PC-3 (cell line): Measurements from ENCODE around the gene KLHL40. TPM values are rescaled to one million over a fixed set of nuclear protein-coding genes. Genes with fewer than 3 reads are reported as not detected.

Experiments used
- ATAC-seq: fragments of 200-7000 bp; cut with Tn5 transposase; 2 replicates; pipeline ENCODE4 v1.9.1; 2020; ENCODE audit warnings: mild to moderate bottlenecking, moderate library complexity
- BruUV-seq: library from RNA; stranded (reverse); fragments of 400-500 nt; replicated peaks from 2 replicates; lab custom pipeline; 2021; lab: Mats Ljungman, UMichigan
- CTCF ChIA-PET: fragments of 300-600 bp; sonication (Branson Sonifier 250); formaldehyde crosslinking; loops from one replicate; lab custom pipeline; 2022; ENCODE audit warnings: antibody characterized with exemption; lab: Charles Lee
- POLR2A ChIA-PET: fragments of 300-600 bp; sonication (Branson Sonifier 250); formaldehyde crosslinking; loops from one replicate; lab custom pipeline; 2022; ENCODE audit warnings: antibody characterized with exemption; ENCODE audit not compliant: unreplicated experiment; lab: Charles Lee
- DNase-seq: peaks from one replicate; pipeline ENCODE4 v3.0.0-alpha.2; 2015
- H2AFZ ChIP-seq: fragments of 300-600 bp; sonication (generic); 2 replicates; pipeline ENCODE4 v1.6.0; 2016; ENCODE audit warnings: antibody characterized with exemption, low read length
- H3F3A ChIP-seq: fragments of 300-600 bp; sonication (generic); one replicate; pipeline ENCODE4 v1.6.0; 2017; ENCODE audit warnings: antibody characterized with exemption, low read length, control low read depth, mild to moderate bottlenecking; ENCODE audit not compliant: unreplicated experiment
- H3K27ac ChIP-seq: fragments of 300-600 bp; sonication (generic); 2 replicates; pipeline ENCODE4 v1.5.1; 2016; ENCODE audit warnings: mild to moderate bottlenecking, low read length
- H3K27me3 ChIP-seq: fragments of 300-600 bp; sonication (generic); 2 replicates; pipeline ENCODE4 v1.6.1; 2016; ENCODE audit warnings: low read length, mixed read lengths
- H3K36me3 ChIP-seq: fragments of 300-600 bp; sonication (generic); 2 replicates; pipeline ENCODE4 v1.6.1; 2016; ENCODE audit warnings: low read depth, mixed run types, low read length, mixed read lengths
- H3K4me1 ChIP-seq: fragments of 300-600 bp; sonication (generic); 2 replicates; pipeline ENCODE4 v1.5.1; 2016; ENCODE audit warnings: low read length; ENCODE audit not compliant: insufficient read depth
- H3K4me2 ChIP-seq: fragments of 300-600 bp; sonication (generic); 2 replicates; pipeline ENCODE4 v1.6.0; 2016; ENCODE audit warnings: low read length
- H3K4me3 ChIP-seq: fragments of 300-600 bp; sonication (generic); 2 replicates; pipeline ENCODE4 v1.5.1; 2016; ENCODE audit warnings: mild to moderate bottlenecking, low read length, mixed read lengths
- H3K79me2 ChIP-seq: fragments of 300-600 bp; sonication (generic); 2 replicates; pipeline ENCODE4 v1.6.1; 2017; ENCODE audit warnings: low read length, mixed read lengths
- H3K9ac ChIP-seq: fragments of 300-600 bp; sonication (generic); 2 replicates; pipeline ENCODE4 v1.6.0; 2016; ENCODE audit warnings: mild to moderate bottlenecking, low read length
- H3K9me2 ChIP-seq: fragments of 300-600 bp; sonication (generic); replicated peaks from 2 replicates; pipeline ENCODE4 v1.6.1; 2016; ENCODE audit warnings: mixed run types, low read length, mixed read lengths
- H3K9me3 ChIP-seq: fragments of 300-600 bp; sonication (generic); 2 replicates; pipeline ENCODE4 v1.6.1; 2016; ENCODE audit warnings: low read length, mixed read lengths
- H4K20me1 ChIP-seq: fragments of 300-600 bp; sonication (generic); 2 replicates; pipeline ENCODE4 v1.6.1; 2016; ENCODE audit warnings: low read length, mixed read lengths
- CTCF ChIP-seq: fragments of 300-600 bp; sonication (generic); conservative IDR thresholded peaks from 2 replicates; pipeline ENCODE4 v1.5.1; 2017; ENCODE audit warnings: antibody characterized with exemption, low read depth, mild to moderate bottlenecking, low read length
- EZH2 ChIP-seq: fragments of 300-600 bp; sonication (generic); IDR thresholded peaks from one replicate; pipeline ENCODE4 v1.6.1; 2017; ENCODE audit warnings: antibody characterized with exemption, mild to moderate bottlenecking, low read length; ENCODE audit not compliant: unreplicated experiment
- EZH2phosphoT487 ChIP-seq: fragments of 300-600 bp; sonication (generic); IDR thresholded peaks from 2 replicates; pipeline ENCODE4 v1.6.1; 2018; ENCODE audit warnings: mild to moderate bottlenecking, antibody characterized with exemption, low read length, borderline replicate concordance
- intact Hi-C: fragments of 100-400 bp; cut with micrococcal nuclease; formaldehyde crosslinking; loops from 2 replicates; pipeline ENCODE4 v1.9.0; 2023
- total RNA-seq: library from RNA; depleted of rRNA; stranded (reverse); fragments of >200 nt; gene quantifications from 2 replicates; pipeline ENCODE4 v1.2.3, GENCODE V29; 2014

KLHL40 gene
- total RNA-seq, 1 experiment from 2014 or later = not detected

- POLR2A ChIA-PET = no interaction called here
Observed at GRCh38 chr3:42703695-42704025, 18.3 kb downstream of the KLHL40 start.

GRCh38 chr3:42704136-42704841, 19.0 kb downstream of the KLHL40 start:
- no peak overlapping the region for H3K9ac ChIP-seq
- no peak overlapping the region for H3K4me3 ChIP-seq
- H3K9me2 ChIP-seq = no peaks in the 10 kb centered on the region
- no peaks in the 10 kb centered on the region for H3K36me3 ChIP-seq
- H3K27me3 ChIP-seq = no peaks in the 10 kb centered on the region
- no TSS peak for BruUV-seq
- no peak overlapping the region for H3K27ac ChIP-seq
- intact Hi-C loops = no loop called here
- no peaks in the 10 kb centered on the region for H3K9me3 ChIP-seq
- no peaks in the 10 kb centered on the region for H3K79me2 ChIP-seq
- ATAC-seq (peak; percentile 26), DNase-seq (peak; percentile 10)
- H3K4me2 ChIP-seq = no peak overlapping the region
- POLR2A ChIA-PET = no interaction called here
- H3F3A ChIP-seq = no peaks in the 10 kb centered on the region
- no peak for TF ChIP-seq EZH2phosphoT487
- no peak for TF ChIP-seq EZH2
- TF ChIP-seq CTCF = no peak
- H2AFZ ChIP-seq = no peak overlapping the region
- no peaks in the 10 kb centered on the region for H4K20me1 ChIP-seq
- CTCF ChIA-PET = no interaction called here
- 0 out of 2 replicates have a peak, but pooled peaks cover 6% of the 10 kb centered on the region for H3K4me1 ChIP-seq

More at GRCh38 chr3:42703695-42704025, 18.3 kb downstream of the KLHL40 start:
- H3K9ac ChIP-seq = no peak overlapping the region
- no TSS peak for BruUV-seq
- no peak overlapping the region for H3K4me2 ChIP-seq
- H3K27ac ChIP-seq = no peak overlapping the region
- H3K4me3 ChIP-seq = no peak overlapping the region
- H3K36me3 ChIP-seq = no peaks in the 10 kb centered on the region
- H3K4me1 ChIP-seq = 0 out of 2 replicates have a peak, but pooled peaks cover 6% of the 10 kb centered on the region
- no peak for TF ChIP-seq CTCF
- no peak for TF ChIP-seq EZH2
- no peak for TF ChIP-seq EZH2phosphoT487
- CTCF ChIA-PET = no interaction called here
- no peaks in the 10 kb centered on the region for H4K20me1 ChIP-seq
- no peaks in the 10 kb centered on the region for H3K9me3 ChIP-seq
- intact Hi-C loops = no loop called here
- no peaks in the 10 kb centered on the region for H3K79me2 ChIP-seq
- no peaks in the 10 kb centered on the region for H3K9me2 ChIP-seq
- DNase-seq (no peak), ATAC-seq (no peak)
- no peak overlapping the region for H2AFZ ChIP-seq
- no peaks in the 10 kb centered on the region for H3F3A ChIP-seq
- H3K27me3 ChIP-seq = no peaks in the 10 kb centered on the region

GRCh38 chr3:42705058-42705767, 19.9 kb downstream of the KLHL40 start:
- Histone ChIP-seq H3F3A (no peaks in the 10 kb centered on the region), H3K9ac (no peak overlapping the region), H4K20me1 (no peaks in the 10 kb centered on the region), H3K4me1 (0 out of 2 replicates have a peak, but pooled peaks cover 6% of the 10 kb centered on the region), H2AFZ (no peak overlapping the region), H3K27me3 (no peaks in the 10 kb centered on the region), H3K27ac (no peak overlapping the region), H3K79me2 (no peaks in the 10 kb centered on the region), H3K9me3 (no peaks in the 10 kb centered on the region), H3K4me2 (no peak overlapping the region), H3K4me3 (no peak overlapping the region), H3K9me2 (no peaks in the 10 kb centered on the region), H3K36me3 (no peaks in the 10 kb centered on the region)
- no peak for TF ChIP-seq EZH2
- TF ChIP-seq EZH2phosphoT487 = no peak
- no peak for TF ChIP-seq CTCF
- DNase-seq (no peak), ATAC-seq (no peak)
- intact Hi-C loops = no loop called here
- ChIA-PET POLR2A (no interaction called here), CTCF (no interaction called here)
- BruUV-seq = no TSS peak
